ENCODE results near the gene PLCH1. TPM values are rescaled to one million over a fixed set of nuclear protein-coding genes. Genes with fewer than 3 reads are reported as not detected.

PLCH1 gene
- total and polyA plus RNA-seq, 10 of the 15 experiments (the other 5 are each of a cell fraction or from before 2014, with no cell fraction given) = 0.03 to 0.22 (median 0.04) TPM; not detected in 5

DNA sequence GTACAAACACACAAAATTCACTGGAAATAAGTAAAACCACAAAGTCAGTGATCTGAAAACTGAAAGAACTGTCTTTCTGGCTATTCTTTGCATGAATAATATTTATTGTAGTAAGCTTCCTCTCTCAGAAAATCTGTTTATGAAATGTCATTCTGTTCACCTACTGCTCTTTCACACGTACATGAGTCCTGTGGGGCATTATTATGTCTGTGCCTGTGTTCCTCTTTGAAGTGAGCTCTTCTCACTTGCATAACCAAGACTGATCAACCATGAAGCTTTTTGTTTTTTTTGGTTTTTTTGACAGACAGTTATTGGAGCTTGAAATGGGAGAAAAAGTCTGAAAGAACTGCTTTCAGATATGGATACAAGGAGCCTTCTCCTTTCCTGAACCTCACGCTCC is 195.8 kb downstream of the PLCH1 start (continued):
- TF ChIP-seq SMC3 (IDR thresholded peaks at IDR 0.05; ENCODE audit: borderline replicate concordance, low read length) = no peak
- peak; percentile 30 to 64; a peak in 2 of 4 replicates for TF ChIP-seq IKZF2 (IDR thresholded peaks at IDR 0.05)
- no peak for TF ChIP-seq MYC (IDR thresholded peaks at IDR 0.05; ENCODE audit: insufficient read depth, insufficient read length, insufficient replicate concordance, low read length, severe bottlenecking)
- no peak for TF ChIP-seq SUZ12 (IDR thresholded peaks at IDR 0.05; ENCODE audit: unreplicated experiment)
- TF ChIP-seq, protein P1, sequence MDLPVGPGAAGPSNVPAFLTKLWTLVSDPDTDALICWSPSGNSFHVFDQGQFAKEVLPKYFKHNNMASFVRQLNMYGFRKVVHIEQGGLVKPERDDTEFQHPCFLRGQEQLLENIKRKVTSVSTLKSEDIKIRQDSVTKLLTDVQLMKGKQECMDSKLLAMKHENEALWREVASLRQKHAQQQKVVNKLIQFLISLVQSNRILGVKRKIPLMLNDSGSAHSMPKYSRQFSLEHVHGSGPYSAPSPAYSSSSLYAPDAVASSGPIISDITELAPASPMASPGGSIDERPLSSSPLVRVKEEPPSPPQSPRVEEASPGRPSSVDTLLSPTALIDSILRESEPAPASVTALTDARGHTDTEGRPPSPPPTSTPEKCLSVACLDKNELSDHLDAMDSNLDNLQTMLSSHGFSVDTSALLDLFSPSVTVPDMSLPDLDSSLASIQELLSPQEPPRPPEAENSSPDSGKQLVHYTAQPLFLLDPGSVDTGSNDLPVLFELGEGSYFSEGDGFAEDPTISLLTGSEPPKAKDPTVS (IDR thresholded peaks at IDR 0.05; ENCODE audit: low read depth, low read length) = no peak
- TF ChIP-seq NR2C2 (IDR thresholded peaks at IDR 0.05; ENCODE audit: borderline replicate concordance, control insufficient read depth, insufficient read length, low read depth) = no peak
- peak; percentile 14; the same call in 1 of the 2 replicates for TF ChIP-seq SPI1 (IDR thresholded peaks at IDR 0.05; ENCODE audit: borderline replicate concordance, insufficient read depth, low read depth, low read length)
- no peak for TF ChIP-seq FOXM1 (IDR thresholded peaks at IDR 0.05; ENCODE audit: low read depth, low read length)
- no peak for TF ChIP-seq BACH1 (IDR thresholded peaks at IDR 0.05; ENCODE audit: borderline replicate concordance)
- TF ChIP-seq, protein P2, sequence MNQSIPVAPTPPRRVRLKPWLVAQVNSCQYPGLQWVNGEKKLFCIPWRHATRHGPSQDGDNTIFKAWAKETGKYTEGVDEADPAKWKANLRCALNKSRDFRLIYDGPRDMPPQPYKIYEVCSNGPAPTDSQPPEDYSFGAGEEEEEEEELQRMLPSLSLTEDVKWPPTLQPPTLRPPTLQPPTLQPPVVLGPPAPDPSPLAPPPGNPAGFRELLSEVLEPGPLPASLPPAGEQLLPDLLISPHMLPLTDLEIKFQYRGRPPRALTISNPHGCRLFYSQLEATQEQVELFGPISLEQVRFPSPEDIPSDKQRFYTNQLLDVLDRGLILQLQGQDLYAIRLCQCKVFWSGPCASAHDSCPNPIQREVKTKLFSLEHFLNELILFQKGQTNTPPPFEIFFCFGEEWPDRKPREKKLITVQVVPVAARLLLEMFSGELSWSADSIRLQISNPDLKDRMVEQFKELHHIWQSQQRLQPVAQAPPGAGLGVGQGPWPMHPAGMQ (IDR thresholded peaks at IDR 0.05; ENCODE audit: borderline replicate concordance) = no peak
- no peak for TF ChIP-seq MEF2B (IDR thresholded peaks at IDR 0.05; ENCODE audit: partially characterized antibody, poor library complexity, severe bottlenecking)
- peak; percentile 64; the same call in 1 of the 2 replicates for TF ChIP-seq ATF7 (IDR thresholded peaks at IDR 0.05; ENCODE audit: low read depth)
- TF ChIP-seq, protein P3, sequence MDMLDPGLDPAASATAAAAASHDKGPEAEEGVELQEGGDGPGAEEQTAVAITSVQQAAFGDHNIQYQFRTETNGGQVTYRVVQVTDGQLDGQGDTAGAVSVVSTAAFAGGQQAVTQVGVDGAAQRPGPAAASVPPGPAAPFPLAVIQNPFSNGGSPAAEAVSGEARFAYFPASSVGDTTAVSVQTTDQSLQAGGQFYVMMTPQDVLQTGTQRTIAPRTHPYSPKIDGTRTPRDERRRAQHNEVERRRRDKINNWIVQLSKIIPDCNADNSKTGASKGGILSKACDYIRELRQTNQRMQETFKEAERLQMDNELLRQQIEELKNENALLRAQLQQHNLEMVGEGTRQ (IDR thresholded peaks at IDR 0.05; ENCODE audit: borderline replicate concordance, low read depth, low read length) = no peak
- TF ChIP-seq, protein P4, sequence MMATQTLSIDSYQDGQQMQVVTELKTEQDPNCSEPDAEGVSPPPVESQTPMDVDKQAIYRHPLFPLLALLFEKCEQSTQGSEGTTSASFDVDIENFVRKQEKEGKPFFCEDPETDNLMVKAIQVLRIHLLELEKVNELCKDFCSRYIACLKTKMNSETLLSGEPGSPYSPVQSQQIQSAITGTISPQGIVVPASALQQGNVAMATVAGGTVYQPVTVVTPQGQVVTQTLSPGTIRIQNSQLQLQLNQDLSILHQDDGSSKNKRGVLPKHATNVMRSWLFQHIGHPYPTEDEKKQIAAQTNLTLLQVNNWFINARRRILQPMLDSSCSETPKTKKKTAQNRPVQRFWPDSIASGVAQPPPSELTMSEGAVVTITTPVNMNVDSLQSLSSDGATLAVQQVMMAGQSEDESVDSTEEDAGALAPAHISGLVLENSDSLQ (IDR thresholded peaks at IDR 0.05) = peak; percentile 72
- TF ChIP-seq, protein P5, sequence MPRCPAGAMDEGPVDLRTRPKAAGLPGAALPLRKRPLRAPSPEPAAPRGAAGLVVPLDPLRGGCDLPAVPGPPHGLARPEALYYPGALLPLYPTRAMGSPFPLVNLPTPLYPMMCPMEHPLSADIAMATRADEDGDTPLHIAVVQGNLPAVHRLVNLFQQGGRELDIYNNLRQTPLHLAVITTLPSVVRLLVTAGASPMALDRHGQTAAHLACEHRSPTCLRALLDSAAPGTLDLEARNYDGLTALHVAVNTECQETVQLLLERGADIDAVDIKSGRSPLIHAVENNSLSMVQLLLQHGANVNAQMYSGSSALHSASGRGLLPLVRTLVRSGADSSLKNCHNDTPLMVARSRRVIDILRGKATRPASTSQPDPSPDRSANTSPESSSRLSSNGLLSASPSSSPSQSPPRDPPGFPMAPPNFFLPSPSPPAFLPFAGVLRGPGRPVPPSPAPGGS (IDR thresholded peaks at IDR 0.05; ENCODE audit: borderline replicate concordance, insufficient read depth, low read depth, low read length, poor library complexity, severe bottlenecking) = no peak
- no peak for TF ChIP-seq ETV6 (conservative IDR thresholded peaks at IDR 0.05 in 1 of 2, IDR thresholded peaks at IDR 0.05 in 1 of 2; ENCODE audit: borderline replicate concordance in 1 of 2, low read depth in 1 of 2)
- TF ChIP-seq HDAC6 (IDR thresholded peaks at IDR 0.05; ENCODE audit: unreplicated experiment) = no peak
- TF ChIP-seq, protein P6, sequence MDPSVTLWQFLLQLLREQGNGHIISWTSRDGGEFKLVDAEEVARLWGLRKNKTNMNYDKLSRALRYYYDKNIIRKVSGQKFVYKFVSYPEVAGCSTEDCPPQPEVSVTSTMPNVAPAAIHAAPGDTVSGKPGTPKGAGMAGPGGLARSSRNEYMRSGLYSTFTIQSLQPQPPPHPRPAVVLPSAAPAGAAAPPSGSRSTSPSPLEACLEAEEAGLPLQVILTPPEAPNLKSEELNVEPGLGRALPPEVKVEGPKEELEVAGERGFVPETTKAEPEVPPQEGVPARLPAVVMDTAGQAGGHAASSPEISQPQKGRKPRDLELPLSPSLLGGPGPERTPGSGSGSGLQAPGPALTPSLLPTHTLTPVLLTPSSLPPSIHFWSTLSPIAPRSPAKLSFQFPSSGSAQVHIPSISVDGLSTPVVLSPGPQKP (IDR thresholded peaks at IDR 0.05; ENCODE audit: low read depth, low read length) = no peak
- TF ChIP-seq ZNF384 (IDR thresholded peaks at IDR 0.05; ENCODE audit: borderline replicate concordance, low read depth, low read length) = peak; percentile 62; the same call in 1 of the 2 replicates
- TF ChIP-seq LARP7 (IDR thresholded peaks at IDR 0.05) = no peak
- no peak for TF ChIP-seq BCL11A (IDR thresholded peaks at IDR 0.05; ENCODE audit: low read depth, low read length)
- 0 out of 2 replicates have a peak, but pooled peaks have one; percentile 39 for TF ChIP-seq PAX5 (IDR thresholded peaks at IDR 0.05; ENCODE audit: borderline replicate concordance, low read depth, low read length)
- peak; percentile 35; the same call in 1 of the 2 replicates for TF ChIP-seq ZNF217 (IDR thresholded peaks at IDR 0.05)
